Effector CD4-positive, alpha-beta T cell (primary cell): ENCODE results near the gene RAD51B.
A peak's percentile ranks its signal among the peaks of the same experiment; 100 is the strongest.

Experiments
- DNase-seq: peaks from one replicate; pipeline ENCODE4 v3.0.0-alpha.2; 2020

The RAD51B gene

GRCh38 chr14:68506645-68507419 lies 687.3 kb downstream of the RAD51B start:
- DNase-seq: no peak

GRCh38 chr14:68507544-68508081 lies 688.0 kb downstream of the RAD51B start:
- DNase-seq: peak; percentile 57

DNA sequence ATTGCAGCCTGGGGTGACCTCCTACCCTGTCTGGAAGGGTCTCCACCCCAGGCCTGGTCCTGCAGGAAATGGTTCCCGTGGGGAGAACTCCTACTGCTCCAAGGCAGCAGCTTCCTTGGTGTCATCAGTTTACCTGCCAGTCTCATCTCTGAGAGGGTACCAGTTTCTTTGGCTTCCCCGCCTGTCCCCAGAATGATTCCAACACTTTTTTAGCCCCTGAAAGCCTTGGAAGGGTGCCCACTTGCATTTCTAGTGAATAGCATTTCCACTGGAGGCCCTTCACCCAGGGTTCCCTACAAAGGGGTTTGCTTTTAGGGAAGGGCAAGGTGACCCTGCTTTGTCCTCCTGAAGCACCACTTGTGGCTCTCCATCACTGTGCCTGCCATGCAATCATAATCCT lies 689.0 kb downstream of the RAD51B start:
- no peak for DNase-seq

- DNase-seq: no peak
Observed at GRCh38 chr14:68509188-68509983, 689.8 kb downstream of the RAD51B start.

GRCh38 chr14:68510201-68511128 lies 690.9 kb downstream of the RAD51B start:
- DNase-seq: no peak

GRCh38 chr14:68511129-68512047 lies 691.8 kb downstream of the RAD51B start:
- DNase-seq: no peak

DNA sequence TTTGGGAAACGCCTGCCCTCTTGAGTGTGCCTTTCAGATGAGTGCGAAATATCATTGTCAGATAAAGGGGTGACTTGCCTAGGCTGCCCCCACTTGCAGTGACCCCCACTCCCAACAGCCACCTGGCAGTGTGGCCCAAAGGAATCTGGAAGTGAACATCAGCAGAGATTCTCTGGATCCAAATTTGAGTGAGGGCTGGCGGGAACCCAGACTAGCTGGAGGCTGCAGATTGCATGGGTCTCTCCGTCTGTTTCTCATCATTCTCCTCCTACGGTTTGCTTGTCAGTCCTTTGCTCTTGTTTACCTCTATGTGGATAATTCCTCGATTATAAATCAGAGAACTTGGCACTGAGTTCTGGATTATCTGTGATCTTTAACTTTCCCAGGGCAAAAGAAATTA lies 692.5 kb downstream of the RAD51B start:
- DNase-seq: no peak

GRCh38 chr14:68513137-68513536 lies 693.6 kb downstream of the RAD51B start:
- DNase-seq: no peak

GRCh38 chr14:68513838-68514607 lies 694.4 kb downstream of the RAD51B start:
- no peak for DNase-seq

GRCh38 chr14:68514608-68515194 lies 695.1 kb downstream of the RAD51B start:
- no peak for DNase-seq

DNA sequence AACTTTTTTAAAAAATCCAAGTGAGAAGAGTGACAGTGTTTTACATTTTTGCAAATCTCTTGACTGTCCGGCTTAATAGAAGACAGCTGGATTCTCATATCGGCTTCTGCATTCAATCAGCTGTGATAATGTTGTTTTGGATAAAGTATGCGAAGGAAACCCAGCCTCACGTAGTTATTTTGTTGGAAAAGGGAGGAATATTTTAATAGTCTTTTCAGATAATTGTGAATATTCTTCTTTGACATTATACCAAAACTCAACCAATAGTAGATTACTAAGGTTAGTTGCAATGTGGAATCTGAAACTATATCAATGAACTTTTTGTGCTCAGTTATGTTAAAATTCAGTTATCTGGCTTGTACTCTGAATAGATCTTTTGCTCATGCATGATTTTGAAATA lies 696.8 kb downstream of the RAD51B start:
- no peak for DNase-seq

- DNase-seq: no peak
Observed at GRCh38 chr14:68518166-68518565, 698.6 kb downstream of the RAD51B start.

DNA sequence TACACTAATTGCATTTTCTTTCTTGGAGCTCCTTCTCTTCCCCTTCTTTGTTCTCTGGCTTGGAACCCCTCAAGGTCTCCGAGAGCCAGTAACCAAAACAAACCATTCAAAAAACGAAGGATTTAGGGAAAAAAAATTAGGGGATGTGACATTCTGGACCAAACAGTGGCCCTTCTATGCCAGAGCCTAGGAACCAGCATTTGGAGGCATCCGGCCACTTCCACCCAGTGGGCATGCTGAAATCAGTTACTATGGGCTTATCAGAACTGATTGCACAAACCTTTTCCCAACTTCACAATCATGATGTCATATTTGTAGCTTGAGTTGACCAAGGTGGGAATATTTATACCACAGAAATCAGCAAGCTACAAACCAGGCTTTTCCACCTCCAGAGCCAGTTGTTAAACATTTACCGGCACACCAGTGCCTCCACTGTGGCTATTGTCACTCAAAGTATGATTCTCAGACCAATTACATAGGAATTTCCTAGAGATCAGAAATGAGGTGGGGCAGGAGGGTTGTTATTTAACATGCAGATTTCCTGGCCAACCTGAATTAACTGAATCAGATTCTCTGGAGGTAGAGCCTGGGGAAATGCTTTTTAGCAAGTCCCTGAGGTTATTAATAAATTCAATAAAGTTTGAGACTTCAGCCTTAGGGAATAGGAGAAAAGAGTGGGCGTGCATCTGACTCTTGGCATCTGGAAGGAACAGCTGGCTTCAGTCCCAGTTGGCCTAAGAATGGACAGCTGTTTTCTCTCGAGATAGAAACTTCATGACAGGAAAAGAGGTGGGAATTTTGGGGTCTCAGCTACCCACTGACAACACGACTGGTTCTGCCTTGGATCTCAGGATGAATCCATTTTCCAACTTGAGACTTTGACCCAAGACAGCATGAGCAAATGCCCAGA lies 699.4 kb downstream of the RAD51B start:
- DNase-seq: no peak

DNA sequence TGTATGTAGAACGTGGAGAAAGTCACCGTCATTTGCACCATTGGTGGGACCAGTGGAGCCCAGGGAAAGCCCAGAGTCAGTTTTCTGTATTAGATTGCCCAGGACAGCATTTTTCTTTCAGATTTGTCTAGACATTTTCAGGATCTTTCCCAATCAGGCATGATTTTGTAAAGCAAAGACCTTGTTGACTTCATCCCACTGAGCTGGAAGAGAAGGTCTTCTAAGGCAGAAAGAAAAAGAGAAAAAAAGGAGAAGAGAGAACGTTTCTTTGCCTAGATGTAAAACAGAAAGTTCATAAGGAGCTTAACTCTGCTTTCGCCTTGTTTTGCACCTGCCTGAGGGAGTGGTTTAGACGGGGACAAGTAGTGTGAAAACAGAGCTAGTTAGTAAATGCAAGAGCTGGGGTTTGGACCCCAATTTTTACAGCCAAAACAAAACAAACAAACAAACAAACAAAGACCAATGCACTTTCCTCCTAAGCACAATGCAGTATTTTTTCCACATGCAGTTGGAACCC lies 700.1 kb downstream of the RAD51B start:
- DNase-seq: no peak

DNA sequence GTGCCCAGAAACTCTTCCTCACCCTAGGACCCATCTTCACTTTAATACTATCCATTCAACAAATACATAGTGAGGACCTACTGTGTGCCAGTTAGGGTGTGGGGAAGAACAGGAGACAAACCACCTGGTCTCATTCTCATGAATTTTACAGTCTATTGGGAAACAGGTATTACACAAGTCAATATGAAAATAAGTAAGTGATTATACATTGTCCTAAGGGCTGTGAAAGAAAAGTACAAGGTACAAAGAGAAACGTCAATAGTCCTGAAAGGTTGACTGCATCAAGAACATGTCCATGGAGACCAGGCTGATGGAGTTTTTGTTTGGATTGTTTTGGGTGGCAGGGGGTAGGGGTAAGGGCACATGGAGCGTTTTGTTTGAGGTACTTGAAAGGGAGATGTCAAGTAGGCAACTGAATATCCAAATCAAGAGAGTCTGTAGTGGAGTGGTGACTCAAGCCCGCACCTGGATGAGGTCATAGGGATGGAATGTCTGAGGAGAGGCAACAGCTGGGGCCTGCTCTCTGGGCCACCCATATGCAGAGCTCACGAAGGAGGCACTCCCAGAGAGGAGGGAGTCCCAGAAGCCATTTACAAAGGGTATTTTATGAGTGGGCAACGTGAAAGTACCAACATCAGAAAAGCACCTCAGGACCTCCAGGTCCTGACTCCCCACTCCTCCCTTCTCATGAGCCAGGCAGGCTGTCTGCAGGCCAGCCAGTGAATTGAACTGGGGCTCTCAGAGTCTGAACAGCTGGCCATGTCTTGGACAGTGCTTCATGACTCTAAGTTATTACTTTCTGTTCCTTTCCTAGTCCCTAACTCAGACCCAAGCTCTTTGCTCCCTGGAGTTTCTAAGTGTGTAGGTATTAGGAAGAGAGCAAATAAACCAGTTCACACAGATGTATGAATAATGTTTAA lies 701.3 kb downstream of the RAD51B start:
- no peak for DNase-seq

DNA sequence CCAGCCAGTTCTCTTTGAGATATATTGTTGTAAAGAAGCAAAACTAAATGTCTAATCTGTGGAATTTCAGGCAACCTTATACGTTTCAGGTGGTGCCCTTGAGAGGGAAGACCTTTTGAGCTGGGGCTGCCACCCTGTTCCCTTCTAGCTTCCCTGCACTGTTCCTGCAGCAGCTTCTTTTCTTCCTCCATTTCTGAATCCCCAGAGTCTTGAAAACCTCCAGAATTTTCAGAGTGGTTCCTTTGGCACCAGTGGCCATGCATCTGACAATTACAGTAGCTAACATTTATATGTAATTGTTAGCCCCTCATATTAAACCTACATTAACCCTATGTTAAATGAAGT lies 702.0 kb downstream of the RAD51B start:
- no peak for DNase-seq

GRCh38 chr14:68521961-68522509 lies 702.5 kb downstream of the RAD51B start:
- no peak for DNase-seq
